Choroid plexus epithelial cell (primary cell): Measurements from ENCODE around the gene NIM1K.
"Not testable (repeated sequence)": the region's sequence is repeated elsewhere in the genome, so short reads cannot be mapped to it uniquely, and the experiment has no call there.

Experiments used
- DNase-seq: peaks from one replicate; pipeline ENCODE4 v3.0.0-alpha.2; 2010; ENCODE audit warnings: low read depth
- H3K4me3 ChIP-seq: 2 replicates; pipeline ENCODE4 v1.5.1; 2011; ENCODE audit warnings: low read depth, mild to moderate bottlenecking, control low read depth, low read length, moderate library complexity
- CTCF ChIP-seq: conservative IDR thresholded peaks from 2 replicates; pipeline ENCODE4 v1.5.1; 2011; ENCODE audit warnings: low read depth, mild to moderate bottlenecking, control low read depth, inconsistent platforms, low read length, moderate library complexity

Gene NIM1K

GRCh38 chr5:43190755-43191603, 1.0 kb upstream of the NIM1K start:
- TF ChIP-seq CTCF, result no peak
- DNase-seq, result peak; percentile 59
- H3K4me3 ChIP-seq, result no peak overlapping the region

GRCh38 chr5:43192558-43193180, 644 bp downstream of the NIM1K start:
- peak; percentile 57 for DNase-seq
- H3K4me3 ChIP-seq, result peak overlapping the region; percentile 58
- TF ChIP-seq CTCF, result no peak

GRCh38 chr5:43193181-43193893, 1.3 kb downstream of the NIM1K start:
- DNase-seq, result peak; percentile 96
- peak overlapping the region; percentile 58 for H3K4me3 ChIP-seq
- no peak for TF ChIP-seq CTCF

- no peak for TF ChIP-seq CTCF
- no peak for DNase-seq
- no peak overlapping the region for H3K4me3 ChIP-seq
Measured at GRCh38 chr5:43193894-43194265, 1.9 kb downstream of the NIM1K start.

GRCh38 chr5:43195670-43196265, 3.7 kb downstream of the NIM1K start:
- no peak for DNase-seq
- TF ChIP-seq CTCF, result no peak

GRCh38 chr5:43197535-43197934, 5.5 kb downstream of the NIM1K start:
- no peak for TF ChIP-seq CTCF
- no peak for DNase-seq
- H3K4me3 ChIP-seq, result no peak overlapping the region

More at GRCh38 chr5:43195670-43196265, 3.7 kb downstream of the NIM1K start:
- H3K4me3 ChIP-seq, result no peak overlapping the region

GRCh38 chr5:43201442-43201841, 9.4 kb downstream of the NIM1K start:
- H3K4me3 ChIP-seq, DNase-seq: not testable (repeated sequence)
